MCF 10A (cell line): Measurements from ENCODE around the gene ERG. TPM values are rescaled to one million over a fixed set of nuclear protein-coding genes. Genes with fewer than 3 reads are reported as not detected.

Source experiments
- BruUV-seq: library from RNA; stranded (reverse); fragments of 400-500 nt; replicated peaks from 2 replicates; lab custom pipeline; 2021; lab: Mats Ljungman, UMichigan
- CTCF ChIA-PET: fragments of 300-600 bp; sonication (Branson Sonifier 250); formaldehyde crosslinking; extraction: SDS; loops from one replicate; lab custom pipeline; 2021; ENCODE audit warnings: antibody characterized with exemption, inconsistent platforms; lab: Yijun Ruan, JAX
- POLR2A ChIA-PET: fragments of 300-600, 350-650 bp; sonication (Branson Sonifier 250); formaldehyde crosslinking; extraction: SDS; loops from one replicate; lab custom pipeline; 2020; ENCODE audit warnings: antibody characterized with exemption, inconsistent platforms; lab: Yijun Ruan, JAX
- DNase-seq: peaks from one replicate; pipeline ENCODE4 v3.0.0-alpha.2; 2018; ENCODE audit not compliant: unreplicated experiment
- H3K27ac Mint-ChIP-seq: one replicate; pipeline ENCODE4 v1.8.0; 2022; ENCODE audit warnings: mild to moderate bottlenecking, low read depth, mixed read lengths; ENCODE audit not compliant: unreplicated experiment
- H3K27me3 Mint-ChIP-seq: one replicate; pipeline ENCODE4 v1.8.0; 2022; ENCODE audit warnings: mixed read lengths; ENCODE audit not compliant: insufficient read depth, unreplicated experiment
- H3K36me3 Mint-ChIP-seq: one replicate; pipeline ENCODE4 v1.8.0; 2022; ENCODE audit warnings: mild to moderate bottlenecking, moderate library complexity, mixed read lengths; ENCODE audit not compliant: insufficient read depth, unreplicated experiment
- H3K4me1 Mint-ChIP-seq: one replicate; pipeline ENCODE4 v1.8.0; 2022; ENCODE audit warnings: mixed read lengths; ENCODE audit not compliant: insufficient read depth, unreplicated experiment
- H3K4me3 Mint-ChIP-seq: one replicate; pipeline ENCODE4 v1.8.0; 2022; ENCODE audit warnings: mild to moderate bottlenecking, moderate library complexity, mixed read lengths; ENCODE audit not compliant: unreplicated experiment
- H3K9me3 Mint-ChIP-seq: one replicate; pipeline ENCODE4 v1.8.0; 2022; ENCODE audit warnings: mixed read lengths; ENCODE audit not compliant: unreplicated experiment
- intact Hi-C: fragments of 100-400 bp; cut with micrococcal nuclease; formaldehyde crosslinking; loops from 2 replicates; pipeline ENCODE4 v1.14.1; 2022
- total RNA-seq: library from RNA; stranded (reverse); gene quantifications from 2 replicates; pipeline ENCODE4 v1.2.3, GENCODE V29; 2022
- TF ChIP-seq, protein P1 (sequence below): fragments of 200-600 bp; IDR thresholded peaks from one replicate; pipeline ENCODE4 v1.8.0; 2022; ENCODE audit warnings: antibody characterized with exemption, mild to moderate bottlenecking; ENCODE audit not compliant: unreplicated experiment

Gene ERG
- total RNA-seq, 1 experiment from 2014 or later, result not detected

DNA sequence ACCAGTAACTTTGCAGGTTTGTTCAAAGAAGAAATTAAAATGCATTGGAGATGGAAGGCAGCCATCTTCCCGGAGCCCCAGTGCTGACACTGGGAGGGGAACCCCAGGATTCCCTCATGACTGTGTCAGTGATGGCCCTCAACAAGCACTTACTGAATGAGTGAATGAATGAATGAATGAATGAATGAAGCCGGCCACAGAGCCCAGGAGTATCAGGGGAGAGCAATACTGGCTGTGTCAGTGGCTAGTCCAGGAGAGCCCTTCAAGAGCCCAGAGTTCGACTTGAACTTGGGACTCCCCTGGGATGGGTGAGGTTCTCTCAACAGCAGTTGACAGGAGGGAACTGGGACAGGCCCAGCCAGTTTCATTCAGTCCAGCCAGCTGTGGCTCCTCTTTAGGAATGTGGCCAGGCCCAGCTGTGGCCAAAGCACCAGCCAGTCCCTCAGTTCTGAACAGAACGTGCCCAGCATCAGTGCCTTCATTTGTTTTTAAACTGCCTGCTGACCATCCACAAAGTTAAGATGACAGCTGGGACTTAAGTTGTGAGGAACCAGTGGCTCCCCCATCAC, 9.2 kb upstream of the ERG start:
- Mint-ChIP-seq H3K27ac (no peak overlapping the region), H3K27me3 (no peaks in the 10 kb centered on the region), H3K9me3 (no peaks in the 10 kb centered on the region), H3K4me1 (peaks cover 5% of the 10 kb centered on the region), H3K4me3 (no peak overlapping the region), H3K36me3 (no peaks in the 10 kb centered on the region)
- intact Hi-C loops, result loop anchor here (10.0 kb wide), 1 partner anchor 137 kb away; no protein-coding TSS in a partner anchor
- BruUV-seq, result no TSS peak
- TF ChIP-seq, protein P1, sequence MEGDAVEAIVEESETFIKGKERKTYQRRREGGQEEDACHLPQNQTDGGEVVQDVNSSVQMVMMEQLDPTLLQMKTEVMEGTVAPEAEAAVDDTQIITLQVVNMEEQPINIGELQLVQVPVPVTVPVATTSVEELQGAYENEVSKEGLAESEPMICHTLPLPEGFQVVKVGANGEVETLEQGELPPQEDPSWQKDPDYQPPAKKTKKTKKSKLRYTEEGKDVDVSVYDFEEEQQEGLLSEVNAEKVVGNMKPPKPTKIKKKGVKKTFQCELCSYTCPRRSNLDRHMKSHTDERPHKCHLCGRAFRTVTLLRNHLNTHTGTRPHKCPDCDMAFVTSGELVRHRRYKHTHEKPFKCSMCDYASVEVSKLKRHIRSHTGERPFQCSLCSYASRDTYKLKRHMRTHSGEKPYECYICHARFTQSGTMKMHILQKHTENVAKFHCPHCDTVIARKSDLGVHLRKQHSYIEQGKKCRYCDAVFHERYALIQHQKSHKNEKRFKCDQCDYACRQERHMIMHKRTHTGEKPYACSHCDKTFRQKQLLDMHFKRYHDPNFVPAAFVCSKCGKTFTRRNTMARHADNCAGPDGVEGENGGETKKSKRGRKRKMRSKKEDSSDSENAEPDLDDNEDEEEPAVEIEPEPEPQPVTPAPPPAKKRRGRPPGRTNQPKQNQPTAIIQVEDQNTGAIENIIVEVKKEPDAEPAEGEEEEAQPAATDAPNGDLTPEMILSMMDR, result no peak
- CTCF ChIA-PET, result interaction anchor here (0.5 to 3.9 kb wide), 7 partner anchors 45 to 565 kb away, joined by 3 to 19 read pairs (median 4); no protein-coding TSS in a partner anchor
- POLR2A ChIA-PET, result no interaction called here
- no peak for DNase-seq

DNA sequence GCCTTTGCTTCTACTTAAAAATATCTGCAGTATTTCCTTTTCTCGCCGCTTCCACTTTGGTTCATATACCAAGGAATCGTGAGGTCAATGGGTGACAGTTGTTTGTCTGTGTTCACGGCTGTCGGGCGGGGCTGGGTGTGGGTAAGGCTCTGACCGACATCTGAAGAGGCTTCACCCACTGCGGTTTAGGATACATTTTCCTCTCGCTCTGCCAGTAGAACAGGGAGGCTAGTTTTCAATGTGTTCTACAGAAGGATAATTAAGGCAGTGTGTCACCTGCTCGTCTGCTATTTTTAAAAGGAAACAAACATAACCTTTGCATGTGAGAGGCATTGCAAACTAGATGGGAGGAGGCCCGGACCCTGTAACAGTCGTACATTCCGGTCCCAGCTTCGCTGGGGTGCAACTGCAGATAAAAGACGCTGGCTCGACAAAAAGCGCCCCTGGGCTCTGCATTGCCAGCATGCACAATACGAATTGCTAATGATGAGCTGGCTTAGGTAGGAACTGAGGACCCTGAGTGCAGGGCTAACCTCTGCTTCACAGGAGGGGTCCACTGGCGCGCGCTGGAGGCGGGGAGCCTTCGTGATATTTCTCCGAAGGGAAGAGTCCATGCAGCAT, 8.5 kb upstream of the ERG start:
- H3K36me3 Mint-ChIP-seq, result no peaks in the 10 kb centered on the region
- TF ChIP-seq, protein P1, result no peak
- H3K27ac Mint-ChIP-seq, result no peak overlapping the region
- ChIA-PET POLR2A (interaction anchor here (0.7 kb wide), 1 partner anchor 48 kb away, joined by 3 read pairs; no protein-coding TSS in a partner anchor), CTCF (interaction anchor here (0.5 to 3.9 kb wide), 5 partner anchors 45 to 565 kb away, joined by 3 to 19 read pairs (median 4); no protein-coding TSS in a partner anchor)
- intact Hi-C loops, result loop anchor here (10.0 kb wide), 1 partner anchor 138 kb away; no protein-coding TSS in a partner anchor
- H3K4me3 Mint-ChIP-seq, result no peak overlapping the region
- BruUV-seq, result no TSS peak
- no peak for DNase-seq
- H3K27me3 Mint-ChIP-seq, result no peaks in the 10 kb centered on the region
- peaks cover 5% of the 10 kb centered on the region for H3K4me1 Mint-ChIP-seq
- no peaks in the 10 kb centered on the region for H3K9me3 Mint-ChIP-seq

DNA sequence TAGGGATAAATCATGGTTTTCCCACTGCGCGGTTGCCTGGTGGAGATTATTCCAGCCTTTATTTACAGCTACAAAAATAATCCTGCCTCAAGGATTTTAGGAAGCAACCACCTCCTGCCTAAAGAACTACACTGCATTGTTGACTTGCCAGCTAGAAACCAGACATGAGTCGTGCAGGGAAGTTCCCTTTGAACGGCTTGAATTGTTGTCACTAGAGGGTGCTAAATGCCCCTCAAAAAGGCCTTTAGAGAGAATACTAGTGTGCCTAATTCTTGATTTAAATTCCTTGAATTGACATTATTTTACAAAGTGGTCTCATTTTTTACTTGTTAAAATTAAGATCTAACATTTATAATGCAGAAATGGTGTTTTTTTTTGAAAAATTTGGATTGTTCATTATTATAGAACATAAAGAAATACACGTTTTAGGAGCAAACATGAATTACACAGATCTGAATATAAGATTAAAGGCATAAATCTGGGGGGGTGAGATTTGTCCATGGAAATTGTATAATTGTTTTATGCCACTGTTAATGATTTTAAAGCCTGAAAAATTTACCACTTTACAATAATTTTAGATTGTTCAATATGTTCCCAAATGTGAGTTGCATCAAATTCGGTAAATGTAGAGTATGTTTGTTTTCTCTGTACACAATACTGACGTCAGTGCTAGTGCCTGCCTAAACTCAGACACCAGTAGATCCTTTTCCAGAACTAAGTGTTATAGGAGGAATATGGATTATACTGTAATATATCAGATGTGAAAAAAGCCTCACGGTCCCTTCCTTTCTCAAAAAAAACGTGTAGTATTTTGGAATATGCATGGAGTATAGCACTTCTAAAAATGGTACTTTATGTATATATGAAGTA, 7.6 kb upstream of the ERG start:
- ChIA-PET CTCF (interaction anchor here (0.6 to 1.3 kb wide), 20 partner anchors 12 to 926 kb away, joined by 3 to 6 read pairs (median 4); no protein-coding TSS in a partner anchor), POLR2A (interaction anchor here (0.8 to 1.3 kb wide), 2 partner anchors 158 to 206 kb away, joined by 3 to 4 read pairs; no protein-coding TSS in a partner anchor)
- Mint-ChIP-seq H3K27me3 (no peaks in the 10 kb centered on the region), H3K9me3 (no peaks in the 10 kb centered on the region), H3K27ac (no peak overlapping the region), H3K4me3 (no peak overlapping the region), H3K4me1 (peaks cover 5% of the 10 kb centered on the region), H3K36me3 (no peaks in the 10 kb centered on the region)
- intact Hi-C loops, result loop anchor here (1.0 to 10.0 kb wide), 4 partner anchors 139 to 632 kb away; partner anchors contain the start of gene ETS2
- TF ChIP-seq, protein P1, result peak; percentile 54
- DNase-seq, result peak; percentile 81
- BruUV-seq, result no TSS peak
